ENCODE measurements around the gene PURA.

PURA gene

GRCh38 chr5:140165923-140166270, 52.0 kb downstream of the PURA start:
- H3K36me3 ChIP-seq (ENCODE audit: control insufficient read depth in 2 of 2, insufficient read depth in 1 of 2, low read length in 2 of 2): no peaks in the 10 kb centered on the region
- no peak overlapping the region for H3K4me3 ChIP-seq (ENCODE audit: low read depth, low read length)
- H3K4me1 ChIP-seq (ENCODE audit: control insufficient read depth, insufficient read depth, low read length): peaks cover 9% of the 10 kb centered on the region
- ChIA-PET CTCF (interaction anchor here (1.0 to 1.1 kb wide), 2 partner anchors 12 to 197 kb away, joined by 3 read pairs; no protein-coding TSS in a partner anchor), POLR2A (no interaction called here)
- no peak overlapping the region for H3K27ac ChIP-seq (ENCODE audit: extremely low read depth, low read depth, low read length)
- H3K9me3 ChIP-seq (ENCODE audit: control insufficient read depth, insufficient read depth, low read depth, low read length): no peaks in the 10 kb centered on the region
- TF ChIP-seq ZBTB20 (tag by site-specific recombination; IDR thresholded peaks at IDR 0.05): peak; percentile 88
- TF ChIP-seq HIC1 (tag by site-specific recombination; IDR thresholded peaks at IDR 0.05): no peak

- CTCF ChIA-PET: no interaction called here
- POLR2A ChIA-PET: no interaction called here
- TF ChIP-seq ZNF670 (tag by site-specific recombination; IDR thresholded peaks at IDR 0.05; ENCODE audit: low read depth) (no peak), ZSCAN23 (tag by site-specific recombination; IDR thresholded peaks at IDR 0.05) (no peak), ZNF274 (IDR thresholded peaks at IDR 0.05; ENCODE audit: low read length) (no peak), ZNF274 (tag by site-specific recombination; IDR thresholded peaks at IDR 0.05; ENCODE audit: borderline replicate concordance) (no peak)
- H3K9me3 ChIP-seq (ENCODE audit: control insufficient read depth, insufficient read depth, low read depth, low read length): no peaks in the 10 kb centered on the region
- no peak overlapping the region for H3K27ac ChIP-seq (ENCODE audit: extremely low read depth, low read depth, low read length)
- H3K36me3 ChIP-seq (ENCODE audit: control insufficient read depth in 2 of 2, insufficient read depth in 1 of 2, low read length in 2 of 2): no peaks in the 10 kb centered on the region
- no peak overlapping the region for H3K4me3 ChIP-seq (ENCODE audit: low read depth, low read length)
- H3K4me1 ChIP-seq (ENCODE audit: control insufficient read depth, insufficient read depth, low read length): peaks cover 9% of the 10 kb centered on the region
Observed at GRCh38 chr5:140166911-140167310, 53.0 kb downstream of the PURA start.

GRCh38 chr5:140168371-140168770, 54.5 kb downstream of the PURA start:
- no peaks in the 10 kb centered on the region for H3K9me3 ChIP-seq (ENCODE audit: control insufficient read depth, insufficient read depth, low read depth, low read length)
- no peak overlapping the region for H3K27ac ChIP-seq (ENCODE audit: extremely low read depth, low read depth, low read length)
- POLR2A ChIA-PET: no interaction called here
- H3K36me3 ChIP-seq (ENCODE audit: control insufficient read depth in 2 of 2, insufficient read depth in 1 of 2, low read length in 2 of 2): no peaks in the 10 kb centered on the region
- no peak for TF ChIP-seq PATZ1 (tag by site-specific recombination; IDR thresholded peaks at IDR 0.05)
- peak; percentile 54; the same call in 1 of the 2 replicates for TF ChIP-seq KLF1 (tag by site-specific recombination; IDR thresholded peaks at IDR 0.05)
- H3K4me3 ChIP-seq (ENCODE audit: low read depth, low read length): no peak overlapping the region
- CTCF ChIA-PET: interaction anchor here (1.1 to 2.6 kb wide), 9 partner anchors 22 to 190 kb away, joined by 3 to 7 read pairs (median 5); no protein-coding TSS in a partner anchor
- H3K4me1 ChIP-seq (ENCODE audit: control insufficient read depth, insufficient read depth, low read length): peaks cover 9% of the 10 kb centered on the region

- no peak overlapping the region for H3K4me3 ChIP-seq (ENCODE audit: low read depth, low read length)
- TF ChIP-seq HIC1 (tag by site-specific recombination; IDR thresholded peaks at IDR 0.05) (no peak), MZF1 (tag by site-specific recombination; IDR thresholded peaks at IDR 0.05; ENCODE audit: borderline replicate concordance) (no peak), PRDM10 (tag by site-specific recombination; IDR thresholded peaks at IDR 0.05) (peak; percentile 53; the same call in 1 of the 2 replicates), ZNF692 (tag by site-specific recombination; IDR thresholded peaks at IDR 0.05) (no peak), ZBTB10 (tag by site-specific recombination; IDR thresholded peaks at IDR 0.05) (no peak)
- ChIA-PET POLR2A (interaction anchor here (1.2 kb wide), 1 partner anchor 62 kb away, joined by 3 read pairs; no protein-coding TSS in a partner anchor), CTCF (interaction anchor here (0.7 to 2.6 kb wide), 15 partner anchors 10 to 189 kb away, joined by 3 to 9 read pairs (median 4); no protein-coding TSS in a partner anchor)
- H3K9me3 ChIP-seq (ENCODE audit: control insufficient read depth, insufficient read depth, low read depth, low read length): no peaks in the 10 kb centered on the region
- no peaks in the 10 kb centered on the region for H3K36me3 ChIP-seq (ENCODE audit: control insufficient read depth in 2 of 2, insufficient read depth in 1 of 2, low read length in 2 of 2)
- H3K4me1 ChIP-seq (ENCODE audit: control insufficient read depth, insufficient read depth, low read length): peaks cover 9% of the 10 kb centered on the region
- H3K27ac ChIP-seq (ENCODE audit: extremely low read depth, low read depth, low read length): no peak overlapping the region
Observed at GRCh38 chr5:140169410-140169809, 55.5 kb downstream of the PURA start.
